ENCODE results near the gene HEXA.
A peak's percentile ranks its signal among the peaks of the same experiment; 100 is the strongest.

The HEXA gene

DNA sequence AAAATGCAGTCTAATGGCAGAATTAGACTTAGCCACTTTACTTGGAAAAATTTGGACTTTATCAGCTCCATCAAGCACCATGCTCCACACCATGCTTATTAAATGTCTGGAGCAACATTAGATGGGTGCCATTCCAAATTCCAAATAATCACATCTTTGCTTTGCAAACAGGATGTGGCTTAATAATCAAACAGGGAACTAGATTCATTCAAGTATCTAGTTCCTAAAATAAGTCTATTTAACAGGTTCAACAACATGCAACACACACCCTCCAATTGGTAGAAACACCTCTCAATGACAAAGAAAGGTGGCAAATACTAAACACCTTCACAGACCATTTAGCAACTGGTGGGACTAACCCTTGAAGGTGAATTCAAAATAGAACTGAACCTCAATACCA lies 3.5 kb downstream of the HEXA start:
- no peak for DNase-seq

DNA sequence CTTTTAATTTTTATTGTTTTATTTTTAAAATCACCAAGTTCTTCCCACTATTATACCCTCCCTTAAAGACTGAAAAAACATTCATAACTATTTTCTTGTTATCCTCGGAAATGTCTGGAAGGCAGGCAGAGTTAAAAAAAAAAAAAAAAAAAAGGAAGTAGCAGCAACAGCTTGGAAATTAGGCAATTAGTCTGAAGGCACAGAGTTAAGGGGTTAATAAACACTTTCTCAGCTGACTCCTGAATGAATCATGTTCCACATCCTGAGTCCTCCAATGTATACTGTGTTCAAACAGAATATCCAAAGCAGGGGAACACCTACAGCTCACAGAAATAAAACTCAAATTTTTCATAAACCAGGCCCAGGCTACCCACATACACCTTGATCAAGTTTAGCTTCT lies 5.8 kb downstream of the HEXA start:
- peak; percentile 57 to 76 for DNase-seq

DNA sequence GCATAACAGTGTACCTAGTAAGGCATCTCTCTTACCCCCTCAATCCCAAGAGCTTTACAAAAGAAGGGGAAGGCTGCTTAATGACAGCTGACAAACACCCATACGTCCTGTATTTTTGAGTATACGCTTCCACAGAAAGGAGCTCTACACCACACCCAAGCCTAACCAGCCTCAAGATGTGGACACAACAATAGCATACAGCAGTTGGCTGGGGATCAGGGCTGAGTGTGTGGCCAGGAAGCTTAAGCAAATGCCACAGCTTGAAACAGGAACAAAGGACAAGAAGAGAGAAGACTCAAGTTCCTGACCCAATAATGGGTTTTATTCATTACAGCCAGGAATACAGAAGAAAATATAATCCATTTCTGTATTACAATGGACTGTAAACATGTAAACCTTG lies 6.9 kb downstream of the HEXA start:
- peak; percentile 49 to 66 for DNase-seq

DNA sequence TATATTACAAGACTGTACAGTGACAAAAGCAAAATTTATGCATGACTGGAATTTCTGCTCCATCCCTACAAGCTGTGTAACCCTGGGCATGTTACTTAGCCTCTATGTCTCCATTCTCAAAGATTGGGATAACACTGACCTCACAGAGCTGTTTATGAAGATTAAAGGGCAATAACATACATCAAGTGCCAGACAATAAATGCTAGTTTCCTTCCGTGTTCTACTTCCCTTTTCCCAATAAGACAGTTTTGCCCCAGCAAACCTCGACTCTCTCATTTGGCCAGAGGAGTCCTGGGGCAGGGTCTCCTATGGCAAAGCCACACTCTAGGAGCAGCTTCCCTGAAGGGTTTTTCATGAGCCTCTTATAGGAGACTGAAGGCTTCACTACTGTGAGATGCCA lies 7.5 kb downstream of the HEXA start:
- DNase-seq = peak in 1 of 2 donors; percentile 51

DNA sequence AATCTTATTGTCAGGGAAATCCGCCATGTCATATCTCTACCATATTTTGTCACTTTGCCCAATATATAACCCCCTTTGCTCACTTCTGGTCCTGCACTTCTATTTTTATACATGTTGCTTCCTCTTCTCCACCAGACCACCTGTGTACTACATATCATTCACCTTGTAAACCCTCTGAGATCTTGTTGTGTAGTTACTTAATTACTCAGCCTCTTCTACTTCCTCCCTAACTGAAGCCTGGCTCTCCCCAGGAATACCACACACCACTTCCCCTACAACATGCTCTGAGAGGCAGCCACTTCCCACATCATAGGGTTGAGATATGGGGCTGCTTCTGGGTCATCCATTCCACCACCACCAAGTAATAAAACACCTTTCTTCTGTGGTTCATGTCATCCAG lies 10.0 kb downstream of the HEXA start:
- DNase-seq = peak; percentile 66

DNA sequence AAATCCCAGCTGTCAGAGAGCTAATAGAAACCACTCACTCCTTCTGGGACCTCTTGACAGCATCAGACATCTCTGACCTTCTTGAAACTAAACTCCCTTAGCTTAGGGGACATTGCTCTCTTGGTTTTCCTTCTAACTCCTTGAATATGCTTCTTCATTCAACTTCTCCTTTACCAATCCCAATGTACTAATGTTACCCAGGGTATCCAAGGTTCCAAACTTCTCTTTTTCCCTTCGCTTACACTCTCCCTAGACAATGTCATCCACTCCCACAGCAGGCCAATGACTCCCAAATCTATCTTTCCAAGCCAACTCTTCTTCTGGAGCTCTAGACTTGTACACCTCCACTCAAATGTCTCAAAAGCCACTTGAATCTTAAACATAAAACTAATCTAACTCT lies 14.6 kb downstream of the HEXA start:
- DNase-seq = peak; percentile 28 to 37

DNA sequence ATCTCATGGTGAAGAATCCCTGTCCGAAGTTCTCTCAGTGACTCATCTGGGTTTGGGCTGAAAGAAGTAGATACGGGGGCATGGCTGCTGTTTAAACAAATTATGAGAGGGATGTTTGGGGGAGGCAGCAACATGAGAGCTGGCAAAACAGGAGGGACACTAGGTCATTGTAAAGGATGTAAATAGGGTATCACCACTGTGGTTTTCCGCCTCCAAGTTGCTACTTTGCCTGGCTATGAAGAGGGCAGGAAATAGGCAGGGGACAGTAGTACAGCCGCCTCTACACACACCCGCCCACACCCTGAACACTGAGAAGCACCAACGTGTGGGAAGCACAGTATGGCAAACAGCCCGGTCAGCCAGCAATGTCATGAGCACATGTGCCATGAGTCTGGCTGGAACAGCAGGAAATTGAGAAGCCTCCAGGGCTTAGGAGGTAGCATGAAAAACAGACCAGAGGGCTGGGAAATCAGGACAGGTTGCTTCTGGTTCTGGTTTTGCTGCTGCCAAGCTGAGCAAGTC lies 17.1 kb downstream of the HEXA start:
- DNase-seq = peak; percentile 83 to 93

DNA sequence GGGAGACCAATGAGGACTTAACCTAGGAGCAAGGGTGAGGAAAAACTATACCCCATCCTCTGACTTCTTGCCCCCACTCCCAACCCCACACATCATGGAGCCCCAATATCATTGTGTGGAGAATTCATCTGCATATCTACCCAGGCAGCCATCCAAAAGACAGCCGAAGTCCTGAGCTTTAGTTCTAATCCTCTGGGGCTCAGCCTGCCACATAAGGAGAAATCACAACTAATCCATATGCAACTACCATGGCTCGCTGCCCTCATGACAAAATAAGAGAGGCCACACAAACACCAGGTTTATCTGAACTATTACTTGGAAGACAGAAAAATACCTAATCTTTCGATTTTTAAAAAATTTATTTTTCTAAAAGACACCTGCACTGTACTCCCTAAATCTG lies 17.7 kb downstream of the HEXA start:
- no peak for DNase-seq

DNA sequence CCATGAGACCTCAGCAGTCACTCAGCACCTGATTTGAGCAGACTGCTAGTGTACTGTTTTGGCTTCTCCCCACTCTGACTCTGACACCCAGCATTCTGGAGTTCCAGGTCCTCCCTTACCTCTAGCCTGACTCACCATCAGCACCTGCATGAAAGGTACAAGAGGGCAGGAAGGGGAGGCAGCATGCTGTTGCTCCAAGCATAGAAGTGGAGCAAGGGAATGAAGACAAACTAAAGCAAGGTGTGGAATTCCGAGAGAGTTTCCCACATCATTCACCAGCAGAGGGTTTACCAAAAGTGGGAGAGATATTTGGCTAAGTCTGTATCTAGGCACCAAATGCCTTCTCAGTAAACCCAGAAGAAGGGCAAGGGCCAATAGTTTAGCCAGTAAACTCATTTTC lies 21.3 kb downstream of the HEXA start:
- no peak for DNase-seq

DNA sequence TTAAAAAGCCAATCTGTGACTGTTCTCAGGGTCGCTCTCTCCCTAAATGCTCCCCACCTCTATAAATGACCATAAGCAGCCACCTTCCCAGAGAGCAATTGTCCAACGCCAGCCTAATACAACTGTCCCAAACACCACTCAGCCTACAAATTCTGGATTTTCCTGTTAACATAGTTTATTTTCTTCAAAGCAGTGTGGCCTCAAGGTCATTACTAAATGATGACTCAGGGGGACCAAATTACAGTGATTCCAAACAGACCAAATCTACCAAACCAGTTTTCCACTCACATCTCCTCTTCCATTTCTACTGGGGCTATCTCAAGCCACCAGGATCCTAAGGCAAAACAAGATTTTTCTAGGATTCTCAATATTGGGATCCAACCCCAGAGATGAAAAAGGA lies 22.5 kb downstream of the HEXA start:
- DNase-seq = no peak

DNA sequence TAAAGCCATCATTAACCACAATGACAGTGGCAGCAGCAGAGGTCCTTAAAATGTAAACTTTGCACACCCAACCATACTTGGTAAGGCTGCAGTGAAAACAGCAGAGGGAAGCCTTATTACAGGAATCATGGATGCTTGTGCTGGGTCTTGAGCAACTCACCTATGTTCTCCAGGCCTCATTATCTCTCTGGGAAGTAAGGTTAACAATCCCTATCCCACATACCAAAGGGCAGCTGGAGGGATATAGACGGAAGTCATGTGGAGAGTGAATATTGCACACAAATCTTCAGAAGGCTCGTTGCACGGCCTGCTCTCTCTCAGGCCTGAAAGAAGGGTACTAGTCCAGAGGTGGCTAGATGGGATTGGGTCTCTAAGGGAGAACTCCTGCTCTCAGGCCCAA lies 30.0 kb downstream of the HEXA start:
- no peak for DNase-seq

DNA sequence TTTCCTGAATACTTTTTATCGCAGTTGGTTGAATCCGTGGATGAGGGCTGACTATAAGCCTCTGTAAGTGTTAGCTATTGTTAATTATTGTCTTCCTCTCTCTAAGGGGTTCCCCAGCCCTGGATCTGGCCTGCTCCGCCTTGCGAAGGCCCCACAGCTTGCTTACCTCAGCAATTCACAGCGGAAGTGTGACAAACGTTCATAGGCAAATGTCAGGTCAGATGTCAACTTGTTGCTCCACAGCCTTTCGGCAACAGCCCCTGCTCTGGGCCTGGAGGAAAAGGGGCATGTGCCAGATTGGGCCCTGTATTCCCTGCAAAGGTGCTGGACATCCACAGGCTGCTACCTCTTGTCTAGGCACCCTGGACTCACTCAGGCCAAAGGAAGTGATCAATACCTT lies 30.5 kb downstream of the HEXA start:
- no peak for DNase-seq

DNA sequence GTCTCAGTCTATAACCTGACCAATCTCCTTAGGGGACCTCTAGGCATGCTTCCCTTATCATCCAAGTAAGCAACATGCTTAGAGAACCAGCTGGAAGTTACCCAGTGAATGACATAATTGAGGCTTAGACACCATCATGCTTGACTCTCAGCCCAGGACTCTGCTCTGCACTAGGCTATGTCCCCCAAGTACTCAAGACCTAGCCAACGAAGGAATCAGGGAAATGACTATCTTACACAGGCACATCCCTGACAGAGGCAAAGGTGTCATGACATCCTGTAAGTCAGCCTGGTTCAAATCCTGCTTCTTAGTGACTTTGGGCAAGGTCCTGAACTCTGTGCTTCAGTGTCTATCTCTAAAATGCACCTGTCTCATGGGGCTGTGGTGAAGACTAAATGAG lies 31.2 kb downstream of the HEXA start:
- no peak for DNase-seq

DNA sequence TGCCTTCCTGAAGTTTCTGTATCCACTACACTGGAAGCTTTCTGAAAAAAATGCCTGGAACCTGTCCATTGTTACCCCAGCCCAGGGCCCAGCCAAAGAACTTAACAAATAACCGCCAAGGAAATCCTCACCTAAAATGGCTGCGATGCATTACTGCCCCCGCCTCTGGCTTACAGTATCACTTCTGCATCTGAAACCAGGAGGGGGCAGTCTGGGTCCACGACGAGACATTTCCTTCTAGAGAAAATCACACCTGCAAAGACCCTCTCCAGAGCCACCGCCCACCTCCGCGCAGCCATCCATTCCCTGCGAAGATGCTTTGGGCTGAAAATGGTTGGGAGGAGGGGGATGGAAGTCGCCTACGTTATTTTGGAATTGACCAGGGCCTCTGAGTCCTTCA lies 33.4 kb downstream of the HEXA start:
- peak in 1 of 2 donors; percentile 47 for DNase-seq

DNA sequence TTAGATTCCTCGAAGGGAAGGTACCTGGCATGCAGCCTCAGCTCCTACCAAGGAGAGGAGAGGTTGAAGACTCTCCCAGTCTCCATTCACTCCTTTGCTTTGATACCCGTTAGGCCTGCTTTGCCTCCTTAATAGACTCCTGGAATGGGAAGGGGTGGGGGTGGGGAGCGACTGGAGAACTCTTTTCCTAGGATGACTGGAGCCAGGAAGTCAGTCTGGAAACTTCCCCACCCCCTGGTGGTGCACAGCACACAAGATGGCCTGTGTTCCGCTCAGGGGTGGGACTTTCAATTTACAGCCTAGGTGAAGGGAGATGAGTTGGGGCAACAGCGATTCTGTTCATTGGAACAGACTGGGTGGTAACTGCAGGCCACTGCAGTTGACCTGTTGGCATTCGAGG lies 34.5 kb downstream of the HEXA start:
- no peak for DNase-seq

DNA sequence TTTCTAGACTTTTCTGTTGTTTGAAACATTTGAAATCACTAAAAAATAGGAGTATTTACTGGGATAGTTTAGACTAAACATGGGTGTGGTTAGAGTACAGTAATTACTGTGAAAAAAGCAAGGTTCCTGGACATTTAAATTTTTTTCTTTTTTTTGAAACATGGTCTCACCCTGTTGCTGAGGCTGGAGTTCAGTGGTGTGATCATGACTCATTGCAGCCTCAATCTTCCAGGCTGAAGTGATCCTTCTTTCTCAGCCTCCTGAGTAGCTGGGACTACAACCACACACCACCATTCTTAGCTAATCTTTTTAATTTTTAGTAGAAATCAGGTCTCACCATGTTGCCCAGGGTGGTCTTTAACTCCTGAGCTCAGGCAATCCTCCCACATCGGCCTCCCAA lies 35.4 kb downstream of the HEXA start:
- peak in 1 of 2 donors; percentile 16 for DNase-seq

DNA sequence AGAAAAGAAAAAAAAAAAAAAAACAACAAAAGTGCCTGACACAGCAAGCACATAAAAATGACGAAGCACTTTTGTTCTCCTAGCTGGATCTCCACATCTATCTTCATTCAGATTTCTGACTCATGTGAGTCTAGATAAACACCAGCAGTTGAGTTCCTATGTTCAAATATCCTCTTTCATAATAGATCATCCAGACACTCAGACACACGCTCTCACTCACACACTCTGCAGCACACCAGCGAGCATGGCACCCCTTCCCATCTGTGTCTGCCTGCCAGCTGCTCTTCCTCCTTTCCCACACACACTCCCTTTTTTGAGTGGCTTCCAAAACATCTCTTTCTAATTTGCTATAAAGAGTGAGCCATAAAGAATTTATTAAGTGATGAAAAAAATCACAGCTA lies 36.0 kb downstream of the HEXA start:
- DNase-seq = peak; percentile 63 to 68

DNA sequence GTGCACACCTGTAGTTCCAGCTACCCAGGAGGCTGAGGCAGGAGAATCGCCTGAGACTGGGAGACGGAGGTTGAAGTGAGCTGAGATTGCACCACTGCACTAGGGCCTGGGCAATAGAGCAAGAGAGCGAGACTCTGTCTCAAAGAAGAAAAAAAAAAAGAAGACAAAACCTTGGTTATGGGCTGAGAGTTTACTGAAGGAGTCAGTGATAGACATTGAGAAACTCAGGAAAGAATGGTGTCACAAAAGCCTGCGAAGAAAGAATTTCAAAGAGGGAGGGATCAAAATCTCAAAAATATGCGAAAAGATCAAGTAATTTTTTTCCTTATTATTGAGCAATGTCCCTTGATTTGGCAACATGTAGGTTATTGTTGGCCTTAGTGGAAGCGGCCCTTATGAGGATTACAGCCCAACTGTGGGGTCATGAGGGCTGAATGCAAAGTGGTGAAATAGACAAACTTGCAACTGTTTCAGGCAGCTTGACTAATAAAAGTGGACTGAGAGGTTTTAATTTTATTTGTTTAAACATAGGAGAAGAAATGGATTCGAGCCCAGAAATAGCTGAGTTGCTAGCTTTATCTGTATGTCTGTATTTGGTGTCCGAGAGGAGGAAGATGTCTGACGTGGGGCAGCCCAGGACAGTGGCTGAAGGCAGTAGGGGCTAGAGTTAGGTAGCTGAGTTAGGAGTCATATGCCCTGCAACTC lies 37.0 kb downstream of the HEXA start:
- DNase-seq = peak; percentile 69

DNA sequence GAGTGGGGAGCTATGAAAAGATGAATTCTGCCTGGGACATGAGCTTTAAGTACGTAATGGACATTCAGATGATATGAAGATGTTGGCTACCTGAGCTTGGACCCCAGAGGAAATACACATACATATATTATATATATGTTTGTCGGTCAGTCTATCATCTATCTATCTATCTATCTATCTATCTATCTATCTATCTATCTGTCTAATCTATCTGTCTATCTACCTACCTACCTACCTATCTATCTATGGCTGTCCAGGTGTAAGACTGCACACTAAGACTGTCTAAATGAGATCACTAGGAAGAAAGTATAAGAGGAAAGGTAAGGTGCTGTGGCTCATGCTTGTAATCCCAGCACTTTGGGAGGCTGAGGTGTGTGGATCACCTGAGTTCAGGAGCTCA lies 37.7 kb downstream of the HEXA start:
- DNase-seq = no peak

DNA sequence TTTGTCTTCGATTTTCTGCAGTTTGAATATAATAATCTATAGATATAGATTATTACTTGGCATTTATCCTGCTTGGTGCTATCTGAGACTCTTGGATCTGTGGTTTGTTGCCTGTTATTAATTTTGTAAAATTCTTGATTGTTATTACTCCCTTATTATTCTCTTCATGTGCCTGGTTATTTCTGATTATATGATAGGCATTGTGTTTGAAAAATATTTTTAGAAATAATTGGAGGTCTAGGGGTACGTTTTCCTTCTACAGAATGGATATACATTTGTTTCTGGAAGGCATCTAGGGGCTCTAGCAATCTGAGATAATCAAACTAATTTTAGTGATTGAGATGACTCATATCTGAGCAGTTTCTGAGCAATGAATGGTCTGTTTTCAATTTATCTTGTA lies 41.0 kb downstream of the HEXA start:
- DNase-seq = no peak

DNA sequence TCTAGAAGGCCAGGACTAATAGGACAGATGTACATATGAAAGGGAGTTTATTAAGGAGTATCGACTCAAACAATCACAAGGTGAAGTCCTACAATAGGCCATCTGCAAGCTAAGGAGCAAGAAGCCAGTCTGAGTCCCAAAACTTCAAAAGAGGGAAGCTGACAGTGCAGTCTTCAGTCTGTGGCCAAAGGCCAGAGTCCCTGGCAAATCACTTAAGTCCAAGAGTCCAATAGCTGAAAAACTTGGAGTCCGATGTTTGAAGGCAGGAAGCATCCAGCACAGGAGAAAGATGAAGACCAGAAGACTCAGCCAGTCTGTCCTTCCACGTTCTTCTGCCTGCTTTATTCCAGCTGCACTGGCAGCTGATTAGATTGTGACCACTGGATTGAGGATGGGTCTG lies 44.8 kb downstream of the HEXA start:
- DNase-seq = no peak

DNA sequence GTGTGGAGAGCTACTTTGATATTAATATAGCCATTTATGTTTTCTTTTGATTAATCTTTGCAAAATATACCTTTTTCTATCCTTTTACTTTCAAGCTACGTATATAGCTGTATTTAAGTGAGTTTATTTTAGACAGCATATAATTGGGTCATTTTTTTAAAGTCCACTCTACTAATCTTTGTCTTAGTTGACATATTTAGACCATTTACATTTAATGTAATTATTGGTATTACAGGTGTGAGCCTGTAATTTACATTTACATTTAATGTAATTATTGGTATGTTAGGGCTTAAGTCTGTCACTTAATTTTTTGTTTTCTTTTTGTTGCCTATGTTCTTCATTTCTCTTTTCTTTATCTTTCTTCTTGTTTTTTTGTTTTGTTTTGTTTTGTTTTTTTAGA lies 52.1 kb downstream of the HEXA start:
- DNase-seq = no peak

DNA sequence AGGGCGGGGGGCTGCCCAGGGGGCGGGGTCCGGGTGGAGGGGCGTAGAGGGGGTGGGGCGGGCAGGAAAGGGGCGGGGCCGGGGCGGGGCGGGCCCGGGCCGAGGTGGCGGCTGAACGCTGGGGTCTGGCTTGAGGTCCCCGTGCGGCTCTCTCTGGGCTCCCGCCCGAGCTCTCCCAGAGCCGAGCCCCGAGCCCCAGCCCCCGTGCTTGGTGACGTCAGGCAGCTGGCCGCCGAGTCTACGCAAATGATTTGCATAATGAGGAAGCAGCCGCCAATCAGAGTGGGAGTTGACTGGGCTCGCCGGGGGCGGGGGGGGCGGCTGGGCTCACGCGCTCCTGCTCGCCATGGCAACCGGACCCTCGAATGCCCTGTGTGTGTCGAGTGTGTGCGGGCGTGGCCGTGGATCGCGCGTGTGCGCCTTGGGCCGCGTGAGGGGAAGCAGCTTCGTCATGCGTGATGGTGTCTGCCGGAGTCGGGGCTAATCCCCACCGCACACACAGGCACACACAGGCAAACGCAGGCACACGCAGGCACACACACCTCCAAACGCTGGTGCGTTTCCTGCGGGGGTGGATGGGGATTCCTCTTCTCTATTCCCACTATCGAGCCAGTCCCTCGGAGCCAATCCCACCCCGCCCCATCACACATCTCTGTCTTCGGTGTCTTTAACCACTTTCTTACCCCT lies 55.7 kb downstream of the HEXA start, which contains the start of gene CELF6:
Gene CELF6, minus strand, starts transcription at position 173 of the 687 bp plus-strand sequence. CDS start 283 bp downstream, outside the sequence.
- peak; percentile 79 to 81 for DNase-seq

DNA sequence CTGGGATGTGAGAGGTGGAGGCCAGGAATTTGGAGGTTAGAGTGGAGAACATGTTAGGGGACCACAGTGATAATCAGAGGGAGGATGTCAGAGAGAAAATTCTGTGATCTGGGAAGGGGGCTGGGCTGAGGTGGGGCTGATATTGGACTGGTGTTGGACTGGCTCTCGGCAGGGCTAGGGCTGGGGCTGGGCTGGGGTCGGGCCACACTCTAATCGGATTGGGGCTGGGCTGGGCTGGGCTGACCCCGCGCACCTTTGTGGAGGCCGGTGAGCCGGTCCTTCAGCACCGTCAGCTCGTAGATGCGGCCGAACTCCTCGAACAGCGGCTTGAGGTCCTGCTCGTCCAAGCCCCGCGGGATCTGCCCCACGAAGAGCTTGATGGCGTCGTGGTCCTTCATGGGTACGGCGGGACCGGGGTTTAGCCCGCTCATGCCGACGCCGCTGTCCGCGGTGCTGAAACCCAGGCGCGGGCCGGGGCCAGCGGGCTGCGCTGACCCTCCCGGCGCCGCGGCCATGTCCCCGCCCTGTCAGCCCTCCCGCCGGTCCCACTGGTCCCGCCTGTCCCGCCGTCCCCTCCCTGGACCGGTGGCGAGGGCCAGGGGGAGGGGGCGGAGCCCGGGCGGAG lies 56.3 kb downstream of the HEXA start:
- DNase-seq = peak; percentile 34 to 73
